Stimulated activated CD4-positive, alpha-beta T cell treated with anti-CD3 and anti-CD28 coated beads, Interleukin-1b, Interleukin-23, amount 100 ng/mL, for 24 hours (primary cell): ENCODE data around the gene EXD3.

Experiments used
- DNase-seq, 4 experiments: peaks; one replicate each; pipeline ENCODE4 v3.0.0-alpha.2; 2020; ENCODE audit warnings: low read depth in 4 of 4, low spot score in 1 of 4

EXD3 gene

GRCh38 chr9:137297966-137298365, 125.0 kb downstream of the EXD3 start:
- DNase-seq: no peak

GRCh38 chr9:137296670-137297664, 126.0 kb downstream of the EXD3 start:
- no peak for DNase-seq

- DNase-seq: no peak
Observed at GRCh38 chr9:137295849-137296669, 126.9 kb downstream of the EXD3 start.

DNA sequence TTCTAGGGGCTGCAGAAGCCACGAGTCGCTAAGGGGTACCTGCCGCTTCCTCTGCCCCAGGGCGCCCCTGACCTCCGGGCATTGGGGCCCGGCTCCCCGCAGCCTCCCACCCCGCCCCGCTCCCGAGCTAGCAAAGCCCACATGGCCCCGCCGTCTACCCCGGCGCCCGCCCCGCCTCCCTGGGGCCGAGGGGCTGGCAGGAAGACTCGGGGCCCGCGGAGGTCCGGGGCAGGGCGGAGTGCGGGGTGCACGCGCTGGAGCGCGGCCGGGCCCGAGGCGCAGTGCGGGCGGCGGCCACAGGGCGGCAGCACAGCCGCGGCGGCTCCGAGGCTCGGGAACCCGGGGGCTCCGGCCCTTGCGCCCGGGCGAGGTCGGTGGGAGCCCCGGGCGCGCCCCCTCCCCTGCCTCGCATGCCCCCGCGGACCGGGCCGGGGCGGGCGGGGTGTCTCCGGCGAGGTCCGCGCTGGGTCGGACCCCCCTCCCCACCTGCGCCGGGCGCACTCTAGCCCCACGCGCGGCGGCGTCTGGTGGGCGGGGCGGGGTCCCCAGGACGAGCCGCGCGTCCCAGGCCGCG, 127.6 kb downstream of the EXD3 start:
- DNase-seq: peak in 2 of 4 experiments; percentile 21 to 40

DNA sequence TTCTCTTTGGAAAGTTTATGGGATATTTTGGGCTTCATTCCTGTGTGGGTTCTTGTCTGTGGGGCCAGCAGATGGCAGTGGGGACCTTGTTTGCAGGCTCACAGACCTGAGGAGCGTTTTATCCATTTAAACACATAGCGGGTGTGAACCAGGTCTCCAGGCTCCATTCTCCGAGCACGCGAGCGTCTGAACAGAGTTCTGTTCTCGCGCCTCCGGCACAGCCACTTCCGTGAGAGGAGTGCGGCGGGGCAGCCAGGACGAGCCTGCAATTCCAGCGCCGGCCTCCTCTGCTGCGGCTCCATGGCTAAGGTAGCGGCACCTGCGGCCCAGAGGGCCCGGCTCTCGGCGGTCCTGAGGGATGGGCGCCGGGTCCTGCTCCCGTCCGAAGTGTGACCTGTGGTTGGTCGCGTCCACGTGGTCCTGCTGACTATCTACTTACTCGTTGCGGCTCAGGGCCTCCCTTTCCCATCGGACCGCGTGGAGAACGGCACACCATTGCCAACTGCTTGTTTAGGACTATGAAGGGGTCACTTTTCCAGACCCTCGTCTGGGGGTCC, 128.2 kb downstream of the EXD3 start:
- no peak for DNase-seq

DNA sequence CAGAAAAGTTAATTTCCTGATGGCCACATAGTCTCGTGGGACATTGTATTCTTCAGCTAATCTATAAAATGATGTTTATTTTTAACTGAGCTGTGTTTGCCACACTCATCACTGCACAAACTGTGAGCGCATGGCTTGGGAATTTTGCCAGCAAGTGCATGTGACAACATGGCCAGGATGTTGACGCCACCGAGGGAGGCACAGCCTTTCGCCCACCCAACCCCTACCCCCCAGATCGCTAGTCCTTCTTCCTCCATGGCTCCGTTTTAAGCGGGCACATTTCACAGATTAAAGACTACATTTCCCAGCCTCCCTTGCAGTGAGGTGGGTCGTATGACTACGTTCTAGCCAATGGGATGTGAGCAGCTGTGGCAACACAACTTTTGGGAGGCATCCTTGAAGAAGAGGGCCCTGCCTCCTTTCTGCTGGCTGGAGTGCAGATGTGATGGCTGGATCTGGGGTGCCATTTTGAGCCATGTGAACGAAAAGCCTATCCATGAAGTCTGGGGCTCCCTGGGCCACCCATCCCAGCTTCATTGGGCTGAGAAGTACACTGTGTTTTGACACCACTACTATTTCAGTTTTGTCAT, 128.8 kb downstream of the EXD3 start:
- no peak for DNase-seq

DNA sequence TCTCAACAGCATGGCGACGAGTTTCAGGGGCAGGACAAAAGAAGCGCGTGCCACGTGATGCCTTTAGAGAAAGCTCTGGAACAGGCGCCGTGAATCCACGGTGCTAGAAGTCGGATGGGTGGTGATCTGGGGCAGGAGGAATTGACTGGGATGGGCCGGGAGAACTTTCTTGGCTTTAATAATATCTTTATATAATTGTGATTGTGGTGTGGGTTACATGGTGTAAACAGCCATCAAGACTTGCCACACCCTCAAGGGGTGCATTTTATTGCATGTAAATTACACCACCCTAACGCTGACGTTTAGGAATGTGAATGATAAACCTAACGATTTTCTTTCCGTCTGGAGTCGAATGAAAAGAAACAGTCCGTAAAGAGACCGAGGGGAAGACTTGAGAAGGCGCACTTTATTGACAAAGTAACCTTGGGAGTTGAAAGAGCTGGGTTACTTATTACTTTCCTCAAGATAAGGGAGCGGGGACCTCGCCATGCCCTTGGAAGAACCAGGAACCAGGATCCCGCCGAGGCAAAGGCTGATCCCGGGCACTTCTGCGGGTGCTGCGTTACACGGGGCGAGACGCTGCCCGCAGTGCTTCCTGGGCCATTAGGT, 129.4 kb downstream of the EXD3 start:
- no peak for DNase-seq

GRCh38 chr9:137293094-137293481, 129.9 kb downstream of the EXD3 start:
- DNase-seq: no peak

GRCh38 chr9:137286975-137287383, 136.0 kb downstream of the EXD3 start:
- no peak for DNase-seq

DNA sequence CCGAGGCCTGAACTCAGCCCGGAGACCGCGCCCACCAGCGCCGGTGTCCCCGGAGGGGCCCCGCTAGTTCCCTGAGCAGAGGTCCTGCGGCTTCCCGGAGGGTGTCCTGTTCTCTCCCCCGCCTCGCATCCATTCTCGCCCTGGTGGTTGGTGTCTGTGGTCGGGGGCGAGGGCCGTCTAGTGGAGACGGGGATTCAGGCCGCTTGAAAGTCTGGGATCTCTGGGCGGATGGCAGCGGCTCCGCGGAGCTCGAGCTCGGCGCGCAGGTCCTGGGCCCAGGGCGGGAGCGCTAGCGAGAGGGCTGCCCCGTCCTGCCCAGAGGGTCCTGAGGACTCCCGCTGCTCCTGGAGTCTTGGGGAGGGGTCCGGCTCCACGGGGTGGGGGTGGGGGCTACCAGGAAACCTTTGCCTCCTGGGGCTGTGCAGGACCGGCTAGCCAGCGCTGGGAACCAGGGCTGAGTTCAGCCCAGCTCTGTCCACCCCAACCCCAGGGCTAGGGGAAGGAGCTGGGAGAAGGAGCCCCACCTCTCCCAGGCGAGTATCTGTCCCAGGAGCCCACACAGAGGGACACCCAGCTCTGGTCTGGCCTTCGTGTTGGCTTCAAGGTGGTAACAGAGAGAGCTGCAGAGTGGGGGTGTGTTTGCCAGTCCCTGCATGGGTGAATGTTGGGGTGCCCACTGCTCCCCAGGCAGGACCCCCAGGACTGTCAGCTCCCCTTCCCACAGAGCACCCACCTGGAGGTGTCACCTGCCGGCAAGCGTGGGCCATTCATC, 141.4 kb downstream of the EXD3 start:
- no peak for DNase-seq

DNA sequence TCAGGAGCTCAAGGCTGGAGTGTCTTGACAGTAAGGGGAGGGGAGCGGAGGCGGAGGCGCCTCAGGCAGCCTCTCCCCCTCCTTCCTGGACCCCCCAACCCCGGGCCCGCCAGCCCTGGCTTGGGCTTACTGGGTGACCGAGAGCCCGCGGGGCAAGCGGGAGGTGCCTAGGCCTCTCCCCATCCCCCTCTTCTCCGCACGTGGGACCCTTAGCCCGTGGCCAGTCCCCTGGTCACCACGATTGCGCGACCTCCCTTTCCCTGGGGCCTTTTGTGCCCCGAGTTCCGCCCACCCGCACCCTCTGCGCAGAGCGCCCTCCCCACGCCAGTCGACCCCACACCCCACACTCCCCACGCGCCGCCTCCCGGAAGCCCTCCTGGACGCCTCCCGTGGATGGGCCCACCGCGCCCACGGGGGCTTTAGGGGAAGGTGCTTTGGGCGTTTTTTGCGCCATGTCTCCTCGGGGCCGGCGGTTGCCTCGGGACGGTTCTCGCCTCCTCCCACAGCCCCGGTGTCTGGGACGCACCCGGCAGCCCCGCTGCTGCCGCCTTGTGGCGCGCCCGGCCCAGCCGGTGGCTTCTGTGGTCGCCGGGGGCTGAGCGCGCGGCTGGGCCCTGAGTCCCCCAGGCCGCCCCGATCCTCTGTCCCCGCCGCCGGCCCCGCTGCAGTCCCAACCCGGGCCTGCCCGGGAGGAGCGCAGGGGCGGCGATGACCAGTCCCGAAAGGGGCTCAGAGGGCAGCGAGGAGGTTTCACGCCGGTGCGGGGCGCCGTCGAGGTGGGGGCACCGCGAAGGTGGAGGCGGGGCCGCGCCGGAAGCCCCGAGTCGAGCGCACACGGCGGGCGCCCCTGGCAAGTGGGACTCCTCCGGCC, 142.3 kb downstream of the EXD3 start:
- no peak for DNase-seq

DNA sequence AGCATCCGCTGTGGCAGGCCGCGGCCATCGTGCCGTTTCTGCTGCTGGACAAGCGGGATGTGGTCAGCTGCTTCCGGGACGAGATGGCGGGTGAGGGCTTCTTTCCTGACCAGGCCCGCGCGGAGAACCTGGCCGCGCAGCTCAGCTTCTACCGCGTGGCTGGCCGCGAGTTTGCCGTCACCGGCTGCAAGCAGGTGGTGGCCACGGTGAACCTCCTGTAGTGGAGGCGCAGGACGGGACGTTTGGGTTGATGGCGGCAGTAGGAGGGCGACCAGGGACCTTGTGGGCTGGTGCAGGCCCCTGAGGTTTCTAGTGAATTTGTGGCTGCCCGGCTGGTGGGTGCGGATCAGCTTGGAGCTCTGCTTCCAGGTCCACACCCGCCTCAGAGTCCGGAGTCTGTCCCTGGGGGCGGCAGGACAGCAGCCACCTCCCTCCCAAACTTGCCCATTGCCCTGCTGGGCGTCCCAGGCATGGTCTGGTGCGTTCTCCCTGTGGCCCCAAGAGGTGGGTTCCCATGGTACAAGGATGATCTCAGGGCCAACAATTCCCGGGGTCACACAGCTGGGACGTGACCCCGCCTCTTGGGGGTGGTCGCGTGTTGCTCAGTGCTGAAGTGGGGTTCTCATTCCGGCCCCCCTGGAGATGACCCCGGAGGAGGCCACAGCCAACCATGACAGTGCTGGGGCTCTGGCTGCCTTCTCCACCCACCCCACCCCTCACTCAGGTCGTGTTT, 143.1 kb downstream of the EXD3 start:
- no peak for DNase-seq

DNA sequence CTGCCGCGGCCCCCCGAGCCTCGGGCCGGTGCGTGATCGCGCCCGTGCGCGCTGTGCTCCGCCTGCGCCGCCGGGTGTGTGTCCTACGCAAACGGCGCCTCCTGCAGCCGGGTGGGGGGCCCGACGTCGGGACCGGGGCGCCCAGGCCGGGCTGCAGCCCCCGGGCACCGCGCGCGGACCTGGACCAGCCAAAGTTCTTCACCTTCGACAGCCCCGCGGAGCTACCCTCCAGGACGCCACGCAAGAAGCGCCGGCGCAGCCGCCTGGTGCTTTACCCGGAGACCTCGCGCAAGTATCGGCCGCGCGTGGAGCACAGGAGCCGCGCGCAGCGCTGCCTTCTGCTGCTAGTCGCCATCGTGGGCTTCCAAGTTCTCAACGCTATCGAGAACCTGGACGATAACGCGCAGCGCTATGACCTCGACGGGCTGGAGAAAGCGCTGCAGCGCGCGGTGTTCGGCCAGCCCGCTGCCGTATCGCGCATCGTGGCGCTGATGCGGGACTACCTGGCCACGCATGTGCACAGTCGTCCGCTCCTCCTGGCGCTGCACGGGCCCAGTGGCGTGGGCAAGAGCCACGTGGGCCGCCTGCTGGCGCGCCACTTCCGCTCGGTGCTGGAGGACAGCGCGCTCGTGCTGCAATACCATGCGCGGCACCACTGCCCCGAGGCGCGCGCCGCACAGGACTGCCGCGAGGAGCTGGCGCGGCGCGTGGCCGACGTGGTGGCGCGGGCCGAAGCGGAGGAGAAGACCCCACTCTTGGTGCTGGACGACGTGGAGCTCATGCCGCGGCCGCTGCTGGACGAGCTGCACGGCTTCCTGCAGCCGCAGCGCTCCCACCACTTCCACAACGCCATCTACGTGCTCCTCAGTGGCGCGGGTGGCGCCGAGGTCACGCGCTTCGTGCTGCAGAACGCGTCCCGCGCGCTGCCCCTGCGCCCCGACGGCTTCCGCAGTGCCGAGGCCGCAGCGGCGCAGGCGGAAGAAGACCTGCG, 143.9 kb downstream of the EXD3 start:
- no peak for DNase-seq

DNA sequence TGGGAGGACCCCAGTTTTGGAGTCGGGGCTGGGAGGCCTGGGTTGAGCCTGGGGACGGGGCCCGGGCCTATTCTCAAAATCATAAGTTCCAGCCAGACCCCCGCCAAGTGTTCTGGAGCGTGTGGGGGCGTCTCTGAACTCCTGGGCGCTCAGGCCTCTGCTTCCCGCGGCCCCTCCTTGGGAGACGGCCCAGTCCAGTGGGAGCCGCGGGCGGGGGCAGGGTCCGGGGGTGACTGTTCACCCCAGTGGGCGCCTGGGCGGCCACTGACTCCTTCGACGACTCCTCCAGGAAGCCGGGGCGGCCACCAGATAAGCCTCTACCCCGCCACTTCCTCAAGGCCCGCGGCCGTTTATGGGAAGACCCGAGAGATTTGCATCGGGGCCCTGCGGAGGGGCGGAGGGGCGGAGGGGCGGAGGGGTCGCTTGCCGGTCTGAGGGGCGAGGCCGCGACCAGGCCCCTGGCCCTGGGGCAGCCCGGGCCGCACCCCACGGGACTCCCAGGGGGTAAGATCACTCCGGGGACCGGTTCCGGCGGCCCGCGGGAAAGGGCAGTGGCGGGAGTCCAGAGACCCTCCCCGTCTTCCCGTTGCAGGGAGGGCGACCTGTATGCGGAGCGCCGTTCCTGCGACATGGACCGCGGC, 144.8 kb downstream of the EXD3 start:
- no peak for DNase-seq

DNA sequence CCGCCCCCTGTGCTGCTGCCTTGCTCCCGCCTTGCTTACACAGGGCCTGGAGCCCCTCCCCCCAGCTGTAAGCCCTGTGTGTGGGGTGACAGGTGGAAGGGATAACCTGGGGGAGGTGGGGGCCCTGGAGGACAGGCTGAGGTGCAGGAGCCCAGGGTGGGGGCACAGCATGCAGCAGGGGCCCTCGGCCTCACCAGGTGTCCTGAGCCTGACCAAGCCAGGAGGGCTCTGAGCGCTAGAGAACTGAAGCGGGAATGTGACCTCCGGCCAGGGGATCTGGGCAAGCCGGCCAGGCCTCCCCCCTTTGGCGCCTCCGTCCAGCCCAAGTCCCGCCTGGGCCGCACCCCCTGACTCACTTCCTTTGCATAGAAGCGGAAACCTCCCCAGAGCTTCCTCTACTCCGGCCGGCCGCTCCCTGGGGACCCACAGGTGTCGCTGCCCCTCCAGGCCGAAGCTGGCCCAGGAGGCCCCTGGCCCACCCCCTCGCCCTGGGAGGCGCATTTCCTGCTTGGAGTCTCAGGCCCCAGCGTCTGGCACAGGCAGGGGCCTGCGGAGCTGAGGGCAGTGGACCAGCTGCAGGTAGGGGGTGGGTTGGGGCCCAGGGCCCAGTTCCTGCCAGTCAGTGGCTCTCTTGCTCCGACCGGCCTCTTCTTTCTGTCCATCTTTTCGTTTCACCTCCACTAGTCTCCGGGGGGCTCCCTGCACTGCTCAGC, 145.5 kb downstream of the EXD3 start, which contains the start of gene TOR4A:
TOR4A (plus strand) TSS at position 398 of the 713 bp plus-strand sequence. CDS start 964 bp downstream, outside the sequence.
- DNase-seq: no peak
